CD4-positive, alpha-beta T cell treated with Interleukin-17A for 4 hours (primary cell): Measurements from ENCODE around the gene SLC9A3.
"Not testable (repeated sequence)": the region's sequence is repeated elsewhere in the genome, so short reads cannot be mapped to it uniquely, and the experiment has no call there.

Experiments used
- DNase-seq: peaks from one replicate; pipeline ENCODE4 v3.0.0-alpha.2; 2020; ENCODE audit warnings: mixed read lengths

SLC9A3 gene

GRCh38 chr5:523441-524222, 617 bp downstream of the SLC9A3 start:
- DNase-seq: no peak

- no peak for DNase-seq
These were observed 1.3 kb downstream of the SLC9A3 start for GRCh38 chr5:522899-523440.

- DNase-seq: no peak
These were observed 2.1 kb downstream of the SLC9A3 start for GRCh38 chr5:522116-522515.

GRCh38 chr5:521680-522079, 2.6 kb downstream of the SLC9A3 start:
- DNase-seq: no peak

GRCh38 chr5:520850-521226, 3.4 kb downstream of the SLC9A3 start:
- DNase-seq: no peak

GRCh38 chr5:520196-520849, 3.9 kb downstream of the SLC9A3 start:
- DNase-seq: no peak

- no peak for DNase-seq
These were observed 5.5 kb downstream of the SLC9A3 start for GRCh38 chr5:518721-519120.

- DNase-seq: no peak
These were observed 6.6 kb downstream of the SLC9A3 start for GRCh38 chr5:517535-518100.

- no peak for DNase-seq
These were observed 7.3 kb downstream of the SLC9A3 start for GRCh38 chr5:516980-517379.

- no peak for DNase-seq
These were observed 7.8 kb downstream of the SLC9A3 start for GRCh38 chr5:516338-516925.

- no peak for DNase-seq
These were observed 8.9 kb downstream of the SLC9A3 start for GRCh38 chr5:515273-515836.

- no peak for DNase-seq
These were observed 9.6 kb downstream of the SLC9A3 start for GRCh38 chr5:514673-515072.

- no peak for DNase-seq
These were observed 10.2 kb downstream of the SLC9A3 start for GRCh38 chr5:514101-514485.

GRCh38 chr5:513216-514100, 10.8 kb downstream of the SLC9A3 start:
- no peak for DNase-seq

GRCh38 chr5:511476-511875, 12.8 kb downstream of the SLC9A3 start:
- DNase-seq: no peak

- no peak for DNase-seq
These were observed 13.7 kb downstream of the SLC9A3 start for GRCh38 chr5:510521-510920.

GRCh38 chr5:509611-510185, 14.6 kb downstream of the SLC9A3 start:
- no peak for DNase-seq

GRCh38 chr5:507986-508575, 16.2 kb downstream of the SLC9A3 start:
- not testable (repeated sequence) for DNase-seq

- no peak for DNase-seq
These were observed 18.2 kb downstream of the SLC9A3 start for GRCh38 chr5:505951-506525.

- no peak for DNase-seq
These were observed 19.7 kb downstream of the SLC9A3 start for GRCh38 chr5:504326-505154.
